HUES6 (cell line): ENCODE results near the gene SIGLEC5.

ENCODE experiments used
- H3K27ac ChIP-seq: 2 replicates; pipeline ENCODE4 v1.7.0; 2013; ENCODE audit warnings: low read depth, mild to moderate bottlenecking, low read length, inconsistent platforms
- H3K27me3 ChIP-seq: 2 replicates; pipeline ENCODE4 v1.6.1; 2013; ENCODE audit warnings: low read length; ENCODE audit not compliant: control insufficient read depth, insufficient read depth
- H3K36me3 ChIP-seq: 2 replicates; pipeline ENCODE4 v1.6.1; 2013; ENCODE audit warnings: low read length; ENCODE audit not compliant: control insufficient read depth, insufficient read depth
- H3K4me1 ChIP-seq: 2 replicates; pipeline ENCODE4 v1.6.1; 2013; ENCODE audit warnings: low read length; ENCODE audit not compliant: control insufficient read depth, insufficient read depth
- H3K4me3 ChIP-seq: 2 replicates; pipeline ENCODE4 v1.5.1; 2013; ENCODE audit warnings: low read depth, low read length
- H3K9ac ChIP-seq: one replicate; pipeline ENCODE4 v1.6.1; 2013; ENCODE audit warnings: mild to moderate bottlenecking, low read length
- H3K9me3 ChIP-seq: 2 replicates; pipeline ENCODE4 v1.6.1; 2013; ENCODE audit warnings: low read depth, low read length; ENCODE audit not compliant: control insufficient read depth, insufficient read depth

The SIGLEC5 gene

DNA sequence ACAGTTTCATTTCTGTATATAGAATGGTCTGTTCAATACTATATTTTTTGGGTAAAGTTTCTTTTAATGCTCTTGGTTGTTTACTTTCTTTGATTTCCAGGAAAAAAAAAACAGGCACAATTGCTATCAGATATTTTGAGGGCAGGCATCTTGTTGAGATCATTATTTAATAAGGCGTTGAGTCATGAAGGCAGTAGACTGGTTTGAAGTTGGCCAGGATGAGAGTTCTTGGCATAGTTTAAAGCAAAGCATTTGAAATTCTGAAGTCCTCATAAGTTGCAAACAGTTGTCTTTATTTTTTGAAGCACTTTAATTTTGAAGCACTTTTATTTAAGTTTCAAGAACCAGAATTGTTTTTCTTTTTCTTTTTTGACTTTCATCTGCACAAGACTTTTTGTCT is 61.7 kb downstream of the SIGLEC5 start:
- Histone ChIP-seq H3K27me3 (peaks cover 58% of the 10 kb centered on the region), H3K9ac (no peak overlapping the region), H3K4me3 (no peak overlapping the region)

DNA sequence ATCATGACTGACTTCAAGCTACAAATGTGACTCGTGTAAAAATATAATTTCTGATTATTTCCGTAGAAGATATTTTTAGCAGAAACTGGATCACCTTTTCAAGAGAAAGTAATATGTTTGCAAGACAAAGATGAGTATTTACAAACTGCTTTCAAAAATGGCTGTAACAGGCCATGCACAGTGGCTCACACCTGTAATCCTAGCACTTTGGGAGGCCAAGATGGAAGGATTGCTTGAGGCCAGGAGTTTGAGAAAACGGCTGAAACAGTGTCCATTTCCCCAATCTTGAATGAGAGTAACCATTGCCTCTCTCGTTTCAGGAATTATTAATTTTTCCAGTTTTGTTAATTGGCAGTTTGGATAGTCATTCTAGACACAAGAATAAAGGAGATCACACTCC is 62.6 kb downstream of the SIGLEC5 start:
- H3K4me1 ChIP-seq, result 0 out of 2 replicates have a peak, but pooled peaks cover 3% of the 10 kb centered on the region
- H3K36me3 ChIP-seq, result no peaks in the 10 kb centered on the region
- no peak overlapping the region for H3K4me3 ChIP-seq
- no peak overlapping the region for H3K9ac ChIP-seq
- no peaks in the 10 kb centered on the region for H3K9me3 ChIP-seq
- H3K27me3 ChIP-seq, result peaks cover 59% of the 10 kb centered on the region
- H3K27ac ChIP-seq, result no peak overlapping the region

More for the DNA sequence above, 61.7 kb downstream of the SIGLEC5 start:
- 0 out of 2 replicates have a peak, but pooled peaks cover 3% of the 10 kb centered on the region for H3K4me1 ChIP-seq
- no peak overlapping the region for H3K27ac ChIP-seq
- no peaks in the 10 kb centered on the region for H3K9me3 ChIP-seq
- peaks cover 5% of the 10 kb centered on the region for H3K36me3 ChIP-seq

DNA sequence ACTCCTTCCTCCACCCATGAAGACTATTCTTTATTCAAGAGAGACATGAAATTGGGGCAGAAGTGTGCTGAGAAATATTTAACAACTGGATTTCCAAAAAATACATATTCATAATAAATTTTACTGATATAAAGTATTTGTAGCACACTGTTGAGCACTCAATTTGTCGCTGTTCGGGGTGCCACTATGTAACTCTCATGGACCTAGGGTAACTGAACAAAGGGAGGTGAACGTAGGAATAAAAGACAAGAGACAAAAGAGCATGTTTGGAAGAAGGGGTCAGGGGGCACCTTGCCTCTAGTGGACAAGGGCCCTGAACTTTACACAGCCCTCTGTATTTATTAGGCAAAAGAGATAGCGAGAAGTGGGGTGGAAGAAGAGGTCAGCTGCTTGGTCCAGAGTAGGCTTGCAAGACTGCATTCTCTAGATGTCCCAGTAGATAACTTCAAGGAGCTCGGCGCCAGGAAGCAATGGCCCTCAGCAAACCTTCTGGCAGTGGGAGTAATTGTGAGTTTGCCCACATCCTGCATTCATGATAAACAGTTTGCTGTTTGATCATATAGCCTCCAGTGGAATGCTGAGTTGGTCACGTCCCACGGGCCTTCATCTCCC is 63.6 kb downstream of the SIGLEC5 start:
- Histone ChIP-seq H3K4me3 (no peak overlapping the region), H3K27ac (no peak overlapping the region), H3K9ac (no peak overlapping the region), H3K4me1 (0 out of 2 replicates have a peak, but pooled peaks cover 1% of the 10 kb centered on the region), H3K9me3 (no peaks in the 10 kb centered on the region), H3K36me3 (no peaks in the 10 kb centered on the region), H3K27me3 (peaks cover 61% of the 10 kb centered on the region)

DNA sequence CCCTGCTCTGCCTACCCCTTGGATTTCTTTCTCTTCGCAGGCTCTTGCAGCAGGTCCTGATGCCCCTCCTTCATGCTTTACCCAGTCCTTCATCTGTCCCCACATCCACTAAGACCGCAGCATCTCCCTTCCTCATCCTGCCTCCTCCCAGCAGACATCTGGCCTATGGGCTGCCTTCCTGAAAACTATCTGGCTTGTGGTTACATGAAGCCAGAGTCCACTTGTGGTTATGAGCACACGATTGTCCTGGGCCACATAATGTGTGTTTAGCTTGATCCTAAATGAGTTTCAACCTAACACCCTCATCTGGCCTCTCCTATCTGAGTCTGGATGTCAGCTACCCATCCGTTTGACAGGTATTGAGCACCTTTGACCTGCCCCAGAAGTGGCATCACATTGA is 64.6 kb downstream of the SIGLEC5 start:
- Histone ChIP-seq H3K9ac (no peak overlapping the region), H3K4me3 (no peak overlapping the region), H3K36me3 (no peaks in the 10 kb centered on the region), H3K9me3 (no peaks in the 10 kb centered on the region), H3K27me3 (peaks cover 67% of the 10 kb centered on the region), H3K4me1 (no peaks in the 10 kb centered on the region), H3K27ac (no peak overlapping the region)

DNA sequence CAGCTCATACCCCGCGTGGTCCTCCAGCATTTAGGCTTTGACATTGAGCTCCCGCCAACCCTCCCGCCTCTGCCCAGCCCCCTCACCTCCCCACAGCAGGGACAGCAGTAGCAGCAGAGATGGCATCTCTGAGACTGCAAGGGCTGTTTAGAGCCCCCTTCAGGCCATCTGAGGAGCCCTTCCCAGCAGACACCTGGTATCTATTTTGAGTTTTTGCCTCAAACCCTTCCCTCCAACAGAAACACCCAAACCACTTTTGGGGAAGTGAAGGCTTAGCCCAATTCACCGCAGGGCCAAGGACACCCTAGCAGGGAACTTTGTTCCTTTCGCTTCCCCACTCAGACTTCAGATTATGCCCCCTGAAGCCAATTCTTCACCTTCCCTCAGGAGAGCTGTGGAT is 65.4 kb downstream of the SIGLEC5 start:
- Histone ChIP-seq H3K36me3 (no peaks in the 10 kb centered on the region), H3K9ac (no peak overlapping the region), H3K27ac (no peak overlapping the region), H3K9me3 (no peaks in the 10 kb centered on the region), H3K4me3 (no peak overlapping the region), H3K4me1 (no peaks in the 10 kb centered on the region), H3K27me3 (peaks cover 75% of the 10 kb centered on the region)
